HepG2 (cell line): ENCODE data around the gene RHEBL1. TPM values are rescaled to one million over a fixed set of nuclear protein-coding genes. Genes with fewer than 3 reads are reported as not detected.

ENCODE experiments used
- ATF1 ChIP-seq: IDR thresholded peaks from 2 replicates; pipeline ENCODE4 v1.6.1; 2016; ENCODE audit warnings: mild to moderate bottlenecking, control low read depth
- CHD4 ChIP-seq: fragments of 200-600 bp; sonication (generic); IDR thresholded peaks from 2 replicates; pipeline ENCODE4 v1.7.0; 2017; ENCODE audit warnings: mild to moderate bottlenecking, low read length, borderline replicate concordance
- KDM6A ChIP-seq: IDR thresholded peaks from 2 replicates; pipeline ENCODE4 v1.6.1; 2016; ENCODE audit warnings: low read depth
- NFATC3 ChIP-seq: sonication (generic); formaldehyde crosslinking; IDR thresholded peaks from 2 replicates; pipeline ENCODE4 v1.5.1; 2020; ENCODE audit warnings: mild to moderate bottlenecking, missing genetic modification reagents
- POLR2G ChIP-seq: fragments of 200-400 bp; formaldehyde crosslinking; IDR thresholded peaks from 2 replicates; pipeline ENCODE4 v1.6.1; 2018; ENCODE audit warnings: mild to moderate bottlenecking, low read depth, low read length, moderate library complexity
- PRMT3 ChIP-seq: sonication (generic); formaldehyde crosslinking; IDR thresholded peaks from 2 replicates; pipeline ENCODE4 v1.8.1; 2022; ENCODE audit warnings: low read depth, mild to moderate bottlenecking, moderate library complexity, missing genetic modification reagents, borderline replicate concordance
- TOE1 ChIP-seq: sonication (generic); formaldehyde crosslinking; IDR thresholded peaks from 2 replicates; pipeline ENCODE4 v1.4.0; 2020; ENCODE audit warnings: mild to moderate bottlenecking, missing genetic modification reagents
- ZNF382 ChIP-seq: sonication (generic); formaldehyde crosslinking; IDR thresholded peaks from 2 replicates; pipeline ENCODE4 v1.5.0; 2020; ENCODE audit warnings: missing genetic modification reagents, mild to moderate bottlenecking, borderline replicate concordance
- ZNF660 ChIP-seq: sonication (generic); formaldehyde crosslinking; IDR thresholded peaks from 2 replicates; pipeline ENCODE4 v1.5.1; 2020; ENCODE audit warnings: mild to moderate bottlenecking, low read depth, missing genetic modification reagents, borderline replicate concordance
- ZNF674 ChIP-seq: sonication (generic); formaldehyde crosslinking; IDR thresholded peaks from 2 replicates; pipeline ENCODE4 v1.5.0; 2020; ENCODE audit warnings: low read depth, mild to moderate bottlenecking, missing genetic modification reagents
- ZNF777 ChIP-seq: sonication (generic); formaldehyde crosslinking; IDR thresholded peaks from 2 replicates; pipeline ENCODE4 v1.4.0; 2020; ENCODE audit warnings: missing genetic modification reagents
- ZNF850 ChIP-seq: sonication (generic); formaldehyde crosslinking; conservative IDR thresholded peaks from 2 replicates; pipeline ENCODE4 v1.9.0; 2021; ENCODE audit warnings: mild to moderate bottlenecking, missing genetic modification reagents
- ZZZ3 ChIP-seq: sonication (generic); formaldehyde crosslinking; IDR thresholded peaks from 2 replicates; pipeline ENCODE4 v1.4.0; 2020; ENCODE audit warnings: missing genetic modification reagents, mild to moderate bottlenecking, borderline replicate concordance
- polyA plus RNA-seq, 8 experiments: library from polyadenylated mRNA; depleted of rRNA in 3 of 8; stranded (reverse) in 7 of 8; unstranded in 1 of 8; fragments of >200 nt; fragmentation: Illumina TruSeq in 4 of 8; extraction: Trizol in 4 of 8; gene quantifications; 2 replicates each; pipeline versions ENCODE4 v1.2.1 to v1.2.3, GENCODE V29; 2011 to 2016; ENCODE audit warnings: low read depth in 4 of 8, missing spikeins in 1 of 8, mixed read lengths in 1 of 8; ENCODE audit not compliant: insufficient read depth in 1 of 8
- total RNA-seq, 5 experiments: library from RNA; depleted of rRNA; stranded (reverse); fragments of >200 nt; fragmentation: Illumina TruSeq; extraction: Trizol; gene quantifications; 2 replicates each; pipeline ENCODE4 v1.2.3, GENCODE V29; 2016; ENCODE audit warnings: low read depth in 1 of 5
- TF ChIP-seq, protein P1 (sequence below): IDR thresholded peaks from 2 replicates; pipeline ENCODE4 v1.6.1; 2016; ENCODE audit warnings: missing compliant biosample characterization, missing genetic modification reagents, borderline replicate concordance
- TF ChIP-seq, protein P2 (sequence below): sonication (generic); formaldehyde crosslinking; IDR thresholded peaks from 2 replicates; pipeline ENCODE4 v1.4.0; 2020; ENCODE audit warnings: mild to moderate bottlenecking, missing genetic modification reagents
- TF ChIP-seq, protein P3 (sequence below), 2 experiments: sonication (generic) in 1 of 2; formaldehyde crosslinking in 1 of 2; IDR thresholded peaks; 2 replicates each; pipeline versions ENCODE4 v1.5.1 to v1.6.1; 2011 to 2020; ENCODE audit warnings: borderline replicate concordance in 1 of 2, low read depth in 1 of 2, low read length in 1 of 2, mild to moderate bottlenecking in 1 of 2, missing genetic modification reagents in 1 of 2, moderate library complexity in 1 of 2
- TF ChIP-seq, protein P4 (sequence below): sonication (generic); formaldehyde crosslinking; IDR thresholded peaks from 2 replicates; pipeline ENCODE4 v1.5.1; 2020; ENCODE audit warnings: missing genetic modification reagents, mild to moderate bottlenecking, borderline replicate concordance
- TF ChIP-seq, protein P5 (sequence below): sonication (generic); formaldehyde crosslinking; IDR thresholded peaks from 2 replicates; pipeline ENCODE4 v1.9.0; 2022; ENCODE audit warnings: low read depth, missing genetic modification reagents

RHEBL1 gene
- total and polyA plus RNA-seq, 2 of the 13 experiments (the other 11 are each of a cell fraction or from before 2014, with no cell fraction given): 1.4 to 2.5 TPM

DNA sequence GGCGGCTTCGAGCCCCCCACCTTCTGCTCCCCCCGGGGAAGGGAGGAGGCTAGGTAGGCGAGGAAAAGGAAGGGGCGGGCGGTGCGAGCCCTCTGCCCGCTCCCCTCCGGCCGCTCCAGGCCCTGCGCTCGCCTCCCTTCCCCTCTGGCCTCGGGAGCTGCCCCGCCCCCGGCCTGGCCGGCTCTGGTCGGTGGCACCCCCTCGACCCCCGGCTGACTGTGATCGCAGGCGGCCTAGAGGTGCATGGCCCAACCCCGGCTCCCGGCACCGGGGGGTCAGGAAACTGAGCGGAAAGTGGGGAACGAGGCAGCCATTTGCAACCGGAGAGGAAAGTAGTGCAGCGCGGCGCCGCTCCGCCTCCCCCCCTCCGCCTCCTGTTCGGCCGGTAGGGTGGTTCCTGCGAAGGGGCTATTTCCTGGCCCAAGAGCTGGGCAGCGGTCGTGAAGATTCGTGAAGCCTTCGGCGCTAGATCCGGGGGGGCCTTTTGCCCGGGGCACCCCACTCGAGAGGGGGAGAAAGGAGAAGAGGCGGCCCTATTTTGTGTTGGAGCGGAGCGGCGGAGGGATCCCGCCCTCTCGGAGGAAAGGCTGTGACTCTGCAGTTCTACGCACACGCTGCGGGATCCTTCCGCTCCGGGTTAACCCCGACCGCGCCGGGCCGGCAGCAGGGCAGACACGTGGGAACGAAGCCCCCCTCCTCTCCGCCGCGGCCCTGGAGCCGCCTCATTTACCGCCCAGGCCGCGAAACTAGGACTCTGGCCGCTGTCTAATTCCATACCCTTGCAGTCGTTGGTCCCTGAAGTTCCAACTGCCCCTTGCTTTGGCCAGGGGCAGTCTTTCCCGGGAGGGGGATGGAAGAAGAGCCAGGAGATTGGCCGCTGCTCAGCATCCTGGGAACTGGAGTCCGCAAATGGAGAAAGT is 9.3 kb downstream of the RHEBL1 start, which contains the start of gene KMT2D (continued):
- TF ChIP-seq ZNF382 (CRISPR knock-in tag) (no peak; the same call in 1 of the 2 replicates), ZZZ3 (CRISPR knock-in tag) (peak; percentile 84; the same call in 1 of the 2 replicates), ZNF660 (CRISPR knock-in tag) (no peak; the same call in 1 of the 2 replicates), ZNF850 (CRISPR knock-in tag) (peak; percentile 95), ZNF674 (CRISPR knock-in tag) (0 out of 2 replicates have a peak, but pooled peaks have one; percentile 34), CHD4 (no peak), POLR2G (peak; percentile 80), PRMT3 (peak; percentile 52; the same call in 1 of the 2 replicates), TOE1 (CRISPR knock-in tag) (0 out of 2 replicates have a peak, but pooled peaks have one; percentile 24), ZNF777 (CRISPR knock-in tag) (no peak; the same call in none of the 2 replicates), KDM6A (no peak), ATF1 (CRISPR knock-in tag) (peak; percentile 93), NFATC3 (0 out of 2 replicates have a peak, but pooled peaks have one; percentile 82)
- TF ChIP-seq, protein P1, sequence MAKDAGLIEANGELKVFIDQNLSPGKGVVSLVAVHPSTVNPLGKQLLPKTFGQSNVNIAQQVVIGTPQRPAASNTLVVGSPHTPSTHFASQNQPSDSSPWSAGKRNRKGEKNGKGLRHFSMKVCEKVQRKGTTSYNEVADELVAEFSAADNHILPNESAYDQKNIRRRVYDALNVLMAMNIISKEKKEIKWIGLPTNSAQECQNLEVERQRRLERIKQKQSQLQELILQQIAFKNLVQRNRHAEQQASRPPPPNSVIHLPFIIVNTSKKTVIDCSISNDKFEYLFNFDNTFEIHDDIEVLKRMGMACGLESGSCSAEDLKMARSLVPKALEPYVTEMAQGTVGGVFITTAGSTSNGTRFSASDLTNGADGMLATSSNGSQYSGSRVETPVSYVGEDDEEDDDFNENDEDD (CRISPR knock-in tag): peak; percentile 71; the same call in 1 of the 2 replicates
- TF ChIP-seq, protein P2, sequence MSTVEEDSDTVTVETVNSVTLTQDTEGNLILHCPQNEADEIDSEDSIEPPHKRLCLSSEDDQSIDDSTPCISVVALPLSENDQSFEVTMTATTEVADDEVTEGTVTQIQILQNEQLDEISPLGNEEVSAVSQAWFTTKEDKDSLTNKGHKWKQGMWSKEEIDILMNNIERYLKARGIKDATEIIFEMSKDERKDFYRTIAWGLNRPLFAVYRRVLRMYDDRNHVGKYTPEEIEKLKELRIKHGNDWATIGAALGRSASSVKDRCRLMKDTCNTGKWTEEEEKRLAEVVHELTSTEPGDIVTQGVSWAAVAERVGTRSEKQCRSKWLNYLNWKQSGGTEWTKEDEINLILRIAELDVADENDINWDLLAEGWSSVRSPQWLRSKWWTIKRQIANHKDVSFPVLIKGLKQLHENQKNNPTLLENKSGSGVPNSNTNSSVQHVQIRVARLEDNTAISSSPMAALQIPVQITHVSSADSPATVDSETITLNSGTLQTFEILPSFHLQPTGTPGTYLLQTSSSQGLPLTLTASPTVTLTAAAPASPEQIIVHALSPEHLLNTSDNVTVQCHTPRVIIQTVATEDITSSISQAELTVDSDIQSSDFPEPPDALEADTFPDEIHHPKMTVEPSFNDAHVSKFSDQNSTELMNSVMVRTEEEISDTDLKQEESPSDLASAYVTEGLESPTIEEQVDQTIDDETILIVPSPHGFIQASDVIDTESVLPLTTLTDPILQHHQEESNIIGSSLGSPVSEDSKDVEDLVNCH (CRISPR knock-in tag): no peak
- TF ChIP-seq, protein P3, sequence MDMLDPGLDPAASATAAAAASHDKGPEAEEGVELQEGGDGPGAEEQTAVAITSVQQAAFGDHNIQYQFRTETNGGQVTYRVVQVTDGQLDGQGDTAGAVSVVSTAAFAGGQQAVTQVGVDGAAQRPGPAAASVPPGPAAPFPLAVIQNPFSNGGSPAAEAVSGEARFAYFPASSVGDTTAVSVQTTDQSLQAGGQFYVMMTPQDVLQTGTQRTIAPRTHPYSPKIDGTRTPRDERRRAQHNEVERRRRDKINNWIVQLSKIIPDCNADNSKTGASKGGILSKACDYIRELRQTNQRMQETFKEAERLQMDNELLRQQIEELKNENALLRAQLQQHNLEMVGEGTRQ (IDR thresholded peaks at IDR 0.05; ENCODE audit: low read depth, low read length): no peak
- TF ChIP-seq, protein P3 (CRISPR knock-in tag; IDR thresholded peaks at IDR 0.05; ENCODE audit: borderline replicate concordance): peak; percentile 60
- TF ChIP-seq, protein P4, sequence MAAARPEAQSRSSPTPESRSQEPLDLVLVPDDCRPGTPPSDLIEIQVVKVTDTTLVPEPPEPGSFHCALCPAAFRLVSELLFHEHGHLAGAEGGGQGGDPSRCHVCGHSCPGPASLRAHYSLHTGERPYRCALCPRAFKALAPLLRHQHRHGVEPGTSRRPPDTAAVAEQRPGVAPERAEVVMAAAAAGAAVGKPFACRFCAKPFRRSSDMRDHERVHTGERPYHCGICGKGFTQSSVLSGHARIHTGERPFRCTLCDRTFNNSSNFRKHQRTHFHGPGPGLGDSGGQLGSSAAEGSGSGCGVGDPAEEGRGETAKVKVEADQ: peak; percentile 79; the same call in 1 of the 2 replicates
- TF ChIP-seq, protein P5, sequence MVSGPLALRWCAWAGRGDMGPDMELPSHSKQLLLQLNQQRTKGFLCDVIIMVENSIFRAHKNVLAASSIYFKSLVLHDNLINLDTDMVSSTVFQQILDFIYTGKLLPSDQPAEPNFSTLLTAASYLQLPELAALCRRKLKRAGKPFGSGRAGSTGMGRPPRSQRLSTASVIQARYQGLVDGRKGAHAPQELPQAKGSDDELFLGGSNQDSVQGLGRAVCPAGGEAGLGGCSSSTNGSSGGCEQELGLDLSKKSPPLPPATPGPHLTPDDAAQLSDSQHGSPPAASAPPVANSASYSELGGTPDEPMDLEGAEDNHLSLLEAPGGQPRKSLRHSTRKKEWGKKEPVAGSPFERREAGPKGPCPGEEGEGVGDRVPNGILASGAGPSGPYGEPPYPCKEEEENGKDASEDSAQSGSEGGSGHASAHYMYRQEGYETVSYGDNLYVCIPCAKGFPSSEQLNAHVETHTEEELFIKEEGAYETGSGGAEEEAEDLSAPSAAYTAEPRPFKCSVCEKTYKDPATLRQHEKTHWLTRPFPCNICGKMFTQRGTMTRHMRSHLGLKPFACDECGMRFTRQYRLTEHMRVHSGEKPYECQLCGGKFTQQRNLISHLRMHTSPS (CRISPR knock-in tag): no peak
